Stimulated activated CD8-positive, alpha-beta memory T cell treated with anti-CD3 and anti-CD28 coated beads, Interleukin-4, amount 100 ng/mL, for 48 hours (primary cell): ENCODE data around the gene PRRT1.
"Not testable (repeated sequence)": the region's sequence is repeated elsewhere in the genome, so short reads cannot be mapped to it uniquely, and the experiment has no call there.

Experiments used
- DNase-seq: peaks from one replicate; pipeline ENCODE4 v3.0.0-alpha.2; 2020

The PRRT1 gene

DNA sequence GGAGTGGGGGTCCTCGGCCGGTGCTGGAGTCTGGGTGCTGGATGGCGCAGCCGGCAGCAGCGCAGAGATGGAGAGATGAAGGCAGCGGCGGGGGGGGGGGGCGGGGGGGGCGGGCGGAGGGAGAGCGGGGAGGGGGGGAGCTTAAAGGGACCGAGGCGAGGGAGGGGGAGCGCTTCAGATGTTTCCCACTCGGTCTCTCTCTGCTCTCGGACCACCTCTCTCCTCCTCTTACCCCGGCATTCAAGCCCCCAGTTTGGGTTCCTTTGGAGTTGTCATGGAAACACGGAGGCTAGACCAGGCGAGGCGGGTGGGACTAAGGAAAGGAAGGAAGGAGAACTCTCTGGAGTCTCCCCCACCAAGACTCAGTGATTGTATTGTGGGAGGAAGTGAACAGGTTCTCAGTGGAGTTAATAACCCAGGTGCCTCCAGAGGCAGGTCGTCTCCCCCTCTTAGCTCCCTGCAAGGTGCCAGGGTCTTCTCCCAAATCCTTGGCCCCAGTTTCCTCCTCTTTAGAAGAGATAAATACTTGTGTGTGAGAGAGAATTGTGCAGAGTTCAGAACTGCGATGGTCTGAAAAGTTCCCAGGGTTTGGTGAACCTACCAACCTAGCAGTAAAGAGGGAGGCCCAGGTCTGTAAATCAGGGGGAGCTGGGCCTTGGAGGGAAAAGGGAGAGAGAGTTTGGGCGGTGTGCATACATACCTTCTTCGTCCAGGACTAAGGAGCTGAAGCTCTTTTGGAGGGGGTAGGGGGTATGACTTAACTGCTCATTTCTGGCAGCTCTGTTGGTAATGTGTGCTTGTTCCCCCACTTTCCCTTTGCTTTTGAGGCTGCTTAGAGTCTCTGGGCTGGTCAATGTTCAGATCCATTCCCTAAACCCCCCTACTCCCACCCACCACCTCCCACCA, at the start of gene PRRT1:
TSS of gene PRRT1 (minus strand) at position 77 of the 906 bp plus-strand sequence. CDS start 112 bp downstream, outside the sequence.
- DNase-seq, result no peak

DNA sequence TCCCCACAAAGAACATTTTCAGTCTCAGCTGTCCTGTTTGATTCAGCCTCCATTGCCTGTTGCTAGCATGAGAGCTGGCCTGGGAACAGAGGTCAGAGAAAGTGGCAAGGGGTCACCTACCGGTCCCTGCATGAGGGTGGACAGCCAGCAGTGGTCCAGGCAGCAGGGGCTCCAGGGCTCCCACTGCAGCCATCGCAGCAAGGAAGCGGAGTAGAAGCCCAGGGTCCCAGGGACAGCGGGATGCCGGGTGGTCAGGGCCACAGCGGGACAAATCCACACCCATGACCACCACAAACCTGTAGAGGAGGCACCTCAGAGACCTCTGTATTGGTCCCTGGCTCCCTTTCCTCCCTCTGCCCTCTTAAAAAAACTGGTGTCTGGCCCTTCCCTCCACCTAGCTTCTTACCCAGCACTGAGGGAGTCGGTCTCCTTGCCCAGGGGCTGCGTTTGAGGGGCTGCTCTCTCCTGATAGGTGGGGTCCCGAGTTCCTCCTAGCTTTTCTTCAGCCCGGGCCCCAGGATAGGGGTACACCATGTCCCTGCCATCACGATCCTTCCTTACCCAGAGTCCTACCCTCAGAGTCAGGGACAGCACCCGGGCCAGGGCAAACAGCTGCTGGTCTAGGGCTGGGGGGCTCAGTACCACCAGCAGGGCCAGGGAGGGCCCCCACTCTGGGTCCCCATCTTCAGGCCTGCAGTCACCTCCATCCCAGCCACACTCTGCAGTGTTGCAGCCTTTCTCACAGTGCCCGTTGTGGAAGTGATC, 49.2 kb upstream of the PRRT1 start:
- no peak for DNase-seq

DNA sequence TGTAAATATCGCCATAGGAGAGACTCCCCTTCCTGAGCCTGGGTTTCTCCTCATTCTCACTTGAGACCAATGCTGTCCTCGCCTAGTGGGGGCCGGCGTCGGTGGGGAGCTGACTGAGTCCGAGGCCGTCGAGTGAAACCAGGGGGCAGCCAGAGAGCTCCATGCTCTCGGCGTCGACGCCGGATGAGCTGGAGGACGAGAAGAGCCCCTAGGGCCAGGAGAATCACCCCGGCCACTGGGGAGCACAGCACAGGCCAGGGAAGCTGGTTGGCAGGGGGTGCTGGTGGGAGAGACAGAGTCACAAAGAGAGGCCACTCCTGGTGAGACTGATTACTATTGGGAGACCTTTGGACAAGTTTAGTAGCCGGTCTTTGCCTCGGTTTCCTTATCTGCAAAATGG, 47.1 kb upstream of the PRRT1 start:
- DNase-seq, result no peak

DNA sequence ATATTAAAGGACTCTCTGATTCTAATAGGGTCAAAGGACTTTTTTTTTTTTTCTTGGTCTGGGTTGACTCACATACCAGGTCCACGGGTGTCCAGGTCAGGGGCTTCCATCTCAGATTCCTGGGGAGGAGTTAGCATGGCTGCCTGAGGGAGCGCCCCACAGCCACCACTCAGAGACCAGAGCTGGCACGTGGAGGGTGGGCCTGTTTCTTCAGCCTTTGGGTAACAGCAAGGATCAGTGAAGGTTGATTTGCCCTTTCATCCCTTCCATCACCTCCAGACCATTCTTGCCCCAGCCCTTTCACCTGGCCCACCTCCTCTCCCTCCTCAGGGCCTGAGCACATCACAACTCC, 46.6 kb upstream of the PRRT1 start:
- DNase-seq, result no peak

GRCh38 chr6:32196682-32197616, 45.2 kb upstream of the PRRT1 start:
- DNase-seq, result peak; percentile 33

DNA sequence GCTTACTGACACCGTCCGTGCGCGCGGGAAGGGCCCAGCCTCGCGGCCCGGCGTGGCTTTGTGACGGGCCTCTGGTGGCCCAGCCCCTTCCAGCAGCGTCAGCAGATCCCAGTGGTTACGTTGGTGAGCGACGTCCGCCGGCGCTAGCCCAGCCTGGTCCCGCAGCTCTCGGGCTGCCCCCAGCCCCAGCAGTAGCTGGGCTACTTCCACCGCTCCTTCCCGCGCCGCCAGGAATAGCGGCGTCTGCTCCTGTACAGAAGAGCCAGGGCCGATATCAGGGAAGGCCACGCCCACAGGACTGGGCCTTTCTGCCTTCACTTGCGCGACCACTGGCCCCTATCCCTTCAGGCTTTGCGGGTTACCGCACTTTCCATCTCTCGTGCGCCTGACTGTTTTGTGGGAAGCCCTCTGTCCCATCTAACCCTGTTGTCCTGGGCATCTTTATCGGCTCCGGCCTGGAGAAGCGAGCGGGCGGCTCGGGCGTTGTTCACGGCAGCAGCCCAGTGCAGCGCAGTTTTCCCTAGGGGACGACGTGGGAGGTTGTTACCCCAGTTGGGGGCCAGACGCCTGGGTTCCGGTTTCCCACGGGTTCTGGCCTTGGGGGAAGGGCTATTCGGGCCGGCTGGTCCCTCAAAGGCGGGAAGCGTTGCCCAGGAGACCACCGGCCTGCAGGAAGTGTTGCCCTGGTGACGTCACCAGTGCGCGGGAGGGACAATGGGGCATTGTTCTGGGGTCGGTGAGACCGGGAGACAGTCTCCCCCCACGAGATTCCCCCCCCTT, 44.4 kb upstream of the PRRT1 start:
- peak; percentile 88 for DNase-seq

GRCh38 chr6:32195652-32195901, 43.8 kb upstream of the PRRT1 start:
- DNase-seq, result peak; percentile 100

DNA sequence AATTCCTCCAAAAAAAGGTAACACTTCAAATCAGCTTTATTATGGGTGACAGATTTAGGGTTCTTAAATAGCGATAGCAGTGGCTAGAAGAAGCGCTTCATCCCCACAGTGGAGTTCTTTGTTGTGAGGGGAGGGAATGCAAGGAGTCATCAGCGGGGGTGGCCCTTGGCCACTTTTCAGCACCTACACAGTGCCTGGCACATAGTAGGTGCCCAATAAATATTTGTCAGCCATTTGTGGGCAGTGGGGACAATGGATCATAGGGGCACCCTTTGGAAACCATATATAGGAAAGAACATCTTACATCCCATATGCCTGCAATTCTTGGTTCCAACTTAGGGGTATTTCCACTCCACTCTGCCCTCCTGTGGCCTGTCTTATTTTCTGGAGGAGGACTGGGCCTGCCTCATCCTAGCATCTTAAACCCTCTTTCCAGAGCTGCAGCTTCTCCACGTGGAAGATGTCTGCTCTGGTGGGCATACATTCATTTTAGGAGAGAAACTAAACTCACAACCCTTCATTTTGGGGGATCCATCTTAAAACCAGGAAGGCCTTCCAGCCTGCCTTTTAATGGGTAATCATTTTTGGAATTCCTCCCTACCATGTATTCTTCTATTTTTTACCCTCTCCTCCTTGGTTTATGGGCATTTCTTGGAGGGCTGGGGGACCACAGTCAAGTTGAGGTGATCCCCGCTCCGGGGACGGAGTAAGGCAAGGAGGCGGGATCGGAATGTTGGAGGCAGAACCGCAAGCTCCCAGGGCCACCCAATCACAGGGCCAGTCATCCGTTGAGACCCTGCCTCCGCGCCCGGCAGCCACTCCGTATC, 43.3 kb upstream of the PRRT1 start:
- peak; percentile 47 for DNase-seq

GRCh38 chr6:32194388-32194787, 42.6 kb upstream of the PRRT1 start:
- no peak for DNase-seq

- DNase-seq, result not testable (repeated sequence)
Measured at GRCh38 chr6:32193096-32193495, 41.4 kb upstream of the PRRT1 start.

DNA sequence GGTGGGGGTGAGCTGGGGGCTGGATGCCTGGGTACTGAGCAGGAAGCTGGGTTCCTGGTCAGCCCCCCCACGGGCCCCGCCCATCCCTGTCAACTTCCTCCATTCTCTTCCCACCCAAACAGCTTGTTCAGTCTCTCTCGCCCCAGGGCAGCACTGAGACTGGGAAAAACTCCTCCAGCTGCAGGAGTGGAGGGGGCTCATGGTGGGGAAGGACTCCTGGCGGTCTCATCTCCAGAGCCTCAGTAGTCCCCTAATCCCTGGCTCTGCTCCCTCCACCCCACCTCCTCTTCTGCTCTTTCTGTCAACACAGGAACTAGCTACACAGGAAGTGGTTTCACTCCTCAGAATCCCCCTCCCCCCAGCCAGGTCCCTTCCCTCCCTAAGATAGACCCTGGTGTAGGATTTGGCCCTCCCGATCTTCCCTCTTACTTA, 40.9 kb upstream of the PRRT1 start, which contains the start of gene GPSM3:
TSS of gene GPSM3 (minus strand) at position 36 of the 432 bp plus-strand sequence. CDS start 130 bp downstream, outside the sequence.
- DNase-seq, result peak; percentile 70

DNA sequence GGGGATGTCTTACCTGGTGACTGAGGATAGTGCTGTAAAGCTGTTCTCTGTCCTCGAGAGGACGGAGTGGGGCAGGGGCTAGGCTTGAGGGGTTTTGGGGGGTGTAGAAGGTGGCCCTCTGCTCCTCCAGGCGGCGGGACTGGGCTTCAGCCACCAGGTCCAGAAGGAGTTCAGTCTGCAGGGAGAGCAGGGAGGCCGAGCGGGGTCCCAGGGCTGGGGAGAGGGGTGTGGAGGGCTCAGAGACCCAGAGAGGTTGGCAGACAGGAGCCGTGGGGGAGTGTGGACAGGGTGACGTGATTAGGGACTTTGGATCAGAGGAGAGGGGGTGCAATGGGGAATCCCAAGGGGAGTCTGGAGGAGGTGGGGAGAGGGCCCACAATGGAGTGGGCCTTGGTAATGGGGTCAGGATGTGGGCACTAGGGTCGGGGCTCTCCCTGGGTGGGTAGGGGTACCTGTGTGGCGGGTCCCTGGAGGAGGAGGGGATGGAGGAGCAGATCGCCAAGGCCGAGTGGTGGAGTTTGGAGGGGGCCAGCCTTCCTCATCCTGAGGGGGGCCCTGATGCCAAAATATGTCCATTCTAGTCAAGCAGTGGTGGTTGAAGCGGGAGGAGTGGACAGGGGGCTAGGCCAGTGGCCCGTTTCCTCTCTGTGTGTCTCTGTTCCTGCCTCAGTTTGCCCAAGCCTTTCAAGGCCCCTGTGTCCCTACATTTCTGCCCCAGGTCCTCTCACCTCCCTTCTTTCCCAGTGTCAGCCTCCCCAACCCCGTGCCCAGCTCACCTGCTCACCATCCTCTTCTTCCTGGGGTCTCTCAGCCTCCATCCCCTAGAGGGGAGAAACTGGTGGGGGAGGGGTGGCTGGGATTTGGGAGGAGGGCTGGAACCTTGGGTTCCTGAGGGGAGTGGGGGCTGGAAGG, 40.2 kb upstream of the PRRT1 start:
- DNase-seq, result no peak

GRCh38 chr6:32190911-32191677, 39.4 kb upstream of the PRRT1 start:
- DNase-seq, result no peak

DNA sequence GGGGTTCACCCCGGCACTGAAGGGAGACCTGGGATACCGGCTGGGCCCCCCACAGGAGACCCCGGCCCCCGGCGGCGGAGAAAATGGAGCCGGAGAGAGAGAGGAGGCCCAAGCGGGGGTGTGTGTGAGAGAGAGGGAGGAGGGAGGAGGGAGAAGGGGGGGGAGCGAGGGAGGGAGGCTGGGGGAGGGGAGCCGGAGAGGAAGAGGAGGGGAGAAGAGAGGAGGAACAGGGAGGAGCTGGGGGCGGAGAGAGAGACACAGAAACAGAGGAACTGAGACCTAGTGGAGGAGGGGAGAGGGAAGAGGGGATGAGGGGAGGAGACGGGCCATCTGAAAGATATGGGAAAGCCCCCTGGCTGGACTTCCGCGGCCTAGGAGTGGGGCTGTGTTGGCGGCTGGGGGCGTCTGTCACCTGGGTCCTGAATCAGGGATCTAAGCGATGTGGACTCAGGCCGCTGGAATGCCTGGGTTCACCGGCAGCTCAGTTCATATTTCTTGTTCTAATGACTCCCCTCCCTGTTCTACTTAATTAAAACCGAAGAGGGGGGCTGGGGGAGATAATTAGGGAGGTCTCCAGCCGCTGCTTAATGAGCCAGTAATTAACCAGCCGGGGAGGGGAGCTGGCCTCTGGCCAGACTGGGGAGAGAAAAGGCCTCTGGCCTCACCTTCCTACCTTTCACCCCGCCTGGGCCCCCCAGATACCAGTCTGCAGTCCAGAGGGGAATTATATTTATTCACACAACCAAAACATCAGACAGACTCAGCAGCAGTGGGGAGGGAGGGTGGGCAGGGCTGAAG, 38.5 kb upstream of the PRRT1 start, which contains the start of gene PBX2:
TSS of gene PBX2 (minus strand) at position 149 of the 798 bp plus-strand sequence. CDS start 287 bp downstream, outside the sequence.
- DNase-seq, result peak; percentile 89

- DNase-seq, result no peak
Measured at GRCh38 chr6:32189742-32190053, 38.0 kb upstream of the PRRT1 start.

- DNase-seq, result no peak
Measured at GRCh38 chr6:32189069-32189741, 37.5 kb upstream of the PRRT1 start.

DNA sequence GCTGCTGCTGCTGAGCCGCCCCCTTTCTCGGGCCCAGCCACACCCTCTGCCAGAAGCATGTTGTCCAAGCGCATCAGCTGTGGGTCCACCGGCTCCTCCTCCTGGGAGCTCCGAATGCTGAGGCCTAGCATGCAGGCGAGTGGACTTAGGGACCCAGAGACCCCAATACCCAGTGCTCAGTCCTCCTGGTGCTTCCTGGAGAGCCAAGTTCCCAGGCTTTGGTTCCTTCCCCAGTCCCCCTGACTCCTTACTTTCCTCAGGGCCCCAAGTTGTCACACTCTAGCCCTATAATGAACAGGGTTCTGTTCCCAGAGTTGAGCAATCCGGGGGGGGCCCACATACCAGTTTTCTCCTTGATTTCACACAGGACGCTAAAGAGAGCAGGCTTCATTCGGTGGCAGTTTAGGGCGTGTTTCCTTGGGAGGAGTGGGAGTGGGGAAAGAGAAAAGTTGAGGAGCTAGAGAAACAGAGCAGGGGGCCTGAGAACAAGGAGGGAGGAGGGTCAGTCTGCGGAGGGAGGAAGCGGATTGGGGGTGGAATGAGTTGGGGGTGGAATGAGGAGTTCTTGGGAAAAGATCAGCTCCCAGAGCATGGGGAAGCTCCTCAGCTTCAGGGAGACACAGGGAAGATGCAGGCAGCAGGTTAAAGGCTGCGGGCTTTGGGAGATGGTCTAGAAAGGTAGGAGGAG, 36.8 kb upstream of the PRRT1 start:
- no peak for DNase-seq
